GM19099 (cell line): ENCODE data around the gene PTPRZ1.

ENCODE experiments used
- POLR2A ChIP-seq: IDR thresholded peaks from 3 replicates; pipeline ENCODE4 v1.6.1; 2011; ENCODE audit warnings: low read depth; ENCODE audit not compliant: insufficient read length; ENCODE audit errors: extremely low read depth

Gene PTPRZ1

DNA sequence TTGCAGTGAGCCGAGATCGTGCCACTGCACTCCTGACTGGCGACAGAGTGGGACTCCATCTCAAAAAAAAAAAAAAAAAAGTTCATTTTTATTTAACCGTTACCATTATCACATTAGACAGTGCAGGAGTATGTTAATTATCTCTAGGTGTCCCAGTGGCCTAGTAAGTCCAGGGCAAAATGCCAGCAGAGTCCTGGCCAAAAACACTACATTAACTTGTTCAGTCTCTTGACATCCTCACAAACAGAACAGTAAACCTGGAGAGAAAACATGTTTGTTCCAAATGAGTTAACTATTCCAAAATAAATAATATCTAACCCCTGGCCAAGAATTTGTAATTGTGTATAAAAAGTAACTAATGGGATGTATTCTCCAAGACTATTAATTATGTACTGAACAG, 43.2 kb downstream of the PTPRZ1 start:
- no peak for TF ChIP-seq POLR2A

DNA sequence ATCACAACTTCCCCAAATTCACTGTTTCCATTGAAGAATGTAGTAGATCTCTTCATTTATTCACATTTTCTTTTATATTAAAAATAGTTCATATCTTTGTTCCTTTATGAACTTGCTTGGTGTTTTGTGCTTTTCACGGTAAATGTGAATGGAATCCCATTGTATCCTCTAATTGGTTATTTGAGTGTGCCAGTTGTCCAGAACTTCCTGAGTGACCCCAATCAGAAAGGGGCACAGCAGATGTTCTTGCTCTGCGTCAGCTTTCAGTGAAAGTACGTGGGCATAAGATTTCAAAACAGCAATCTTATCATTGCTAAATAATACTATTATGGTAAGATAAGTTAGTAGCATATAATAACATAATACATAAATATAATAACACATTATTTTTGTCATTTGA, 47.0 kb downstream of the PTPRZ1 start:
- TF ChIP-seq POLR2A = no peak

DNA sequence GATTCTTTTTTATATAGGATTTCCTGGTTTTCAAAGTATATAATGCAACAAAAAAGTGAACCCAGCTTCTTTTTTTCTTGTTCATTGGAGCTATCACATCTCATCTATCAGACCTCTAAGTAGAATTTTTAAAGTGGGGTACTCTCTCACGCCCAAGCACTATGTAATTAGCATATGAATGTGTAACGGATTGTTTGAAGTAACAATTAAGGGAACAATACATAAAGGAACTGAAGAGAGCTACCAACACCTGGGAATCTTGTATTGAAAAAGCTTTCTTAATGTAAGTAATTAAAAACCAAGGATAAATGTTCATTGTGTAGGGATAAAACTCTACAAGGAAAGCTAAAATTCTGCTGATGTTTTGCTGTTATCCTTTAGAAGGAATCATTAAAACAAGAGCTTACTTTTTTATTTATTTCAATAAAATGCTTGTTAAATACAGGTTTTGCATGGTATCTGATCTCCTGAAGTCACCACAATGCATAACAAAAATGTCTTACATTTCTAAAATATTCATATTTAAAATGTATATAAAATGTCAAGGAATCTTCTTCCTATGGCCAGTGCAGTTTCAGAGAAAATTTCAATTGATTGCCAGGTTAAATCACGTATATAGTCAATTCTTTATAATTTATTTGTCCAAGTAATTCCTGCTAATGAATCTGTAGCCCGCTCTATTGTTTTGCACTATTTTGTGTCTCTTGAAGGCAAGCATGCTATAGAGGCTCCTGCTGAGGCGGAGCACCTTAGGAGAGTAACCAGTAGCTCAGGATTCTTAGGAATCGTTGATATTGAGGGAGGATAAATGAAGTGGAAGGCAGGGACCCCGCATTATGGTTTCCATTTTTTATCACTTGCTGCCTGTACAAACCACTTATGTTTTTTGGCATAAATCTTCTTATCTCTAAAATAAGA, 51.6 kb downstream of the PTPRZ1 start:
- TF ChIP-seq POLR2A = no peak

DNA sequence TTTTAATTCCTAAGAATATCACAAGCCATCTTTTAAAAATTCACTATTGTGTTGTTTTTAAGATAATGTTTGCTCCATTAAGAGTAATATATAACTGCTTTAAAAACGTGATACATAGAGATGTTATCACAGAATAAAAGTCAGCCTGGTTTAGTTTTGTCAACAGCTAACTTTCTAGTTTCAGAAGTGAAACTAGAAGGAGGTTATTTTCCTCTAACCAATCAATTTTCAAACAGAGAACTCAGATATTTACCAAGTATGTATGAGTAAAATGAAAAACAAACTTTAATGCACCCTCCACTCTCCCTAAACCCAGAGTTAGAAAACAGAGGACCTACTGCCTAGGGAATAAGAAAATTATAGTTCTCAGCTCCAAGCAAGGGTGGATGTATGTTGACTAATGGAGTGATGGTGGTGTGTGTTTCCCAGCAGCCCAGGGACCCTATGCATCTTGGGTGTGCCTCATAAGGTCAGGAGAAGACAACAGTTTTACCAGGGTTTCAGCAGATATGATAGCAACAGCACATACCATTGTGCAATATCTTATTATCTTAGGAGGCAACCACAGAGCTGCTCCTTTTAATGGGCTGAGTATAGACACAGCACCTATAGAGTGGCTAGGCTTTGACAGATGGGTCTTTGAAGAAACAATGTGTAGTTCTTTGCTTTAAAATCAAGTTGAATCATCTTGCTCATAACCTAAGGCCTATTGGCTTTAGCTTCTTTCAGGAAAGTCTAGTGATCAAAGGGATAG, 58.4 kb downstream of the PTPRZ1 start:
- TF ChIP-seq POLR2A = no peak

DNA sequence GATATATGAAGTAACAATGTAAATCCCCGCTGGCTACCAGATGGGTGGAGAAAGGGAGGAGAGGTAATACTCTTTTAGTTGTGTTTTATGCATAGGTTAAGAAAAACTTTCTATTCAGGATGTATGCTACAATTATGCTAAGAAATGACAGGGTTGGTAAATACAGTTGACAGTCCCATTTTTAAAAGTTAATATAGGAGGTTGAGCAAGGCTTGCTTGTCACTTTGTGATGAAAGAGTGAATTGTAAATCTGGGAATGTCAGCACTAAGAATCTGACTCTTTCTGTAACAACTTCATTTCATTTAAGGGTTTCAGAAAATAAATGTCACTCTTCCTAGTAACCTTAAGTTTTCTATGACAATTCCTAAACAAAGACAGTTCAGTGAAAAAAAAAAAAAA, 59.8 kb downstream of the PTPRZ1 start:
- TF ChIP-seq POLR2A = no peak

DNA sequence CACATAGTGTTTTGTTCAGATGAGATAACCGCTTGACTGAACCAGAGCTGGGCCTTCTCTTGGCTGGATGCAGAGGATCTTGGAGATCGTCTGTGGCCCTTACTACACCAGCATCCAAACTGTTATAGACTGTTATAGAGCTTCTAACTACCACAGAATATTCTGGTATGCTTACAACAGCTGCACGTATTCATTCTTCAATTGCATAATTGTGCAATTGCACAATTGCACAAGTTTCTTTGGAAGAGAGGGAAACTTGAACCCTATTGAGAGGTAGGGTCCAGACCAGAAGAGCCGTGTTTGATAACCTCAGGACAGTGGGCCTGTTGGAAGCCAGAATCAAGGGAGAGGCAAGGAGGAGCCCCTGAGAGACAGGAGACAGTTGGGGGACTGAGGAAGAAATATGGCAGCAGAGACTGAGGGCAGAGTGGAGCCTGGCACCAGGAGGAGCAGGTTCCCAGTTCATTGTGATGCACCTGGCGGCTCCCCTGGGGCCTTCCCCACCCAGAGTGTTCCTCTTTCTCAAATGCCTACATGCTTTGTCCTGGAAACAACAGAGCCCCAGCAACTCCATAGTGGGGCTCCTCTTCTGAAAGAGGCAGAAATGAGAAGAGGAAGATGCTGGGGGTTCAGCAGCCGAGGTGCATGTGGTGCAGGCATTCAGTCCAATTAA, 64.1 kb downstream of the PTPRZ1 start:
- TF ChIP-seq POLR2A = no peak

DNA sequence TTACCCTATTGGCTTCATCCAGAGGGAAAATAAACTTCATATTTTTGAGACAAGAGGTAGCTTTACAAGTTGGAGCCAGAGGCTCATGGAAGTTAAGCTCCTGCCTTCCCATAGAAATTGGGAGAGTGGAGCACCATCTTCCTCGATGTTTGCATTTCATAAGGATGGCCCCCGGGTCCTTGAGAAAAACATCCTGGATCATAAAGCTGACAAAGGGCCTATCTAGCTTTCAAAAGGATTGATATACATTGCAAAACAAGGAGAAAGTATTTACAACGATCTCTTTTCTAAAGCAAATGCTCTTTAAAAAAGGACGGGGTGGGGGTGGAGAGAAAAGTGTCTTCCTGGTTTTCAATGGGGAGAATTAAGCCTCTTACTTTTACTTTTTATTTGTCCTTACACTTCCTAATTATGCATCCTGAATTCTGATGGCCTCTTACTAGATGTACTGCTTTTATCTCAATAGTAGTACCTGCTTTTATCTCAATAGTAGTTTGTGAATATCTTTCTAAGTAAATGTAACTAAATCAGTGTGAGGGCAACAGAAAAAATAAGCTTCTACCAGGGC, 65.6 kb downstream of the PTPRZ1 start:
- TF ChIP-seq POLR2A = no peak

DNA sequence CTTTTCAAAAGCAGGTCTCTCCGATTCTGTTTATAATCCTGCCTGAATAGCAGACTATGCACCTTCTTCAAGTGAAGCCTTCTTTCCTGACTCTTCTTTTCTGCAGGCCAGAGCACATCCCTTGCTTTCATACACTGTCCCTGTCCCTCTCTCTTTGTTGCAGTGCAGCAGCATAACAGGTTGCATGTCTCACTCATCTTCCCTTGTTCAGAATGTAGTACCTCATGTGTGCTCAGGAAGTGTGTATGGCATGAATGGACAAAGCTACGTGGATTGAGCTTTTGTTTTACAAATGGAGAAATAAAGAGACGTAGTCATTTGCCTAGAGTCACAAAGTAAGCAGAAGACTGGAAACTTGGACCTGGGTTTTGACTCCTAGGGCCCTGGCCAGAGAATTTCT, 68.0 kb downstream of the PTPRZ1 start:
- no peak for TF ChIP-seq POLR2A

DNA sequence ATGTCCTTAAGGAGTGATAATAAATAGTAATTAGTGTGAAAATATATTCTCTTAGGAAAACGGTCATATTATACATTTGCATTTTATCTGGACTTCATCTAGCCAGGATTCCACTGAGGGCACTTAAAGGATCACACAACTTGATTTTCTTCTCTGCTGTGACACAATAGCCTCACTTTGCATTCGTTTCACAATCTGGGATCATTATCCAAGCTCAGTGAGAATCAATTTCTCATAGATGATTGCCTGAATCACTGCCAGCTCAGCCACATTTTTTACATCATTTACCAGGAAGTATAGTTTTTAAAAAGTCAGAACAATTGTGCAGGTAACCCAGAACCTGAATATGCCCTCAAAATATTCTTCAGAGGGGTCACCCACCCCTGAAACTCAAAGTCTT, 68.9 kb downstream of the PTPRZ1 start:
- no peak for TF ChIP-seq POLR2A

DNA sequence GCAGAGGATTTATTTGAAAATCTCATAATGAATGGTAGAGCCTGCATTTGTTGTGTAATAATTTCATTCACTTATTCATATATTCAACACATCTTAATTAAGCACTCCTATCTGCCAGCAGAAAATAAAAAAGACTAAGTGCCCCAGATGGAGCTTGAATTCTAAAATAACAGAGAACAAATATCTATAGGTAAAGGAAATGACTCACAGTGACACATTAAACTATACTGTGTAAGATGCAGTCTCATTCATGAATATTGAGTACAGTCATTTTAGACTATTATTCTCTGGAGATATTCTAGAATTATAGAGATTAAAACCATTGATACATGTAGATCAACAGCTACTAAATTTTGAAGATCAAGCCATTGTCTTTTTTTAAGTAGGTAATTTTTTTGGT, 72.1 kb downstream of the PTPRZ1 start:
- TF ChIP-seq POLR2A = no peak

DNA sequence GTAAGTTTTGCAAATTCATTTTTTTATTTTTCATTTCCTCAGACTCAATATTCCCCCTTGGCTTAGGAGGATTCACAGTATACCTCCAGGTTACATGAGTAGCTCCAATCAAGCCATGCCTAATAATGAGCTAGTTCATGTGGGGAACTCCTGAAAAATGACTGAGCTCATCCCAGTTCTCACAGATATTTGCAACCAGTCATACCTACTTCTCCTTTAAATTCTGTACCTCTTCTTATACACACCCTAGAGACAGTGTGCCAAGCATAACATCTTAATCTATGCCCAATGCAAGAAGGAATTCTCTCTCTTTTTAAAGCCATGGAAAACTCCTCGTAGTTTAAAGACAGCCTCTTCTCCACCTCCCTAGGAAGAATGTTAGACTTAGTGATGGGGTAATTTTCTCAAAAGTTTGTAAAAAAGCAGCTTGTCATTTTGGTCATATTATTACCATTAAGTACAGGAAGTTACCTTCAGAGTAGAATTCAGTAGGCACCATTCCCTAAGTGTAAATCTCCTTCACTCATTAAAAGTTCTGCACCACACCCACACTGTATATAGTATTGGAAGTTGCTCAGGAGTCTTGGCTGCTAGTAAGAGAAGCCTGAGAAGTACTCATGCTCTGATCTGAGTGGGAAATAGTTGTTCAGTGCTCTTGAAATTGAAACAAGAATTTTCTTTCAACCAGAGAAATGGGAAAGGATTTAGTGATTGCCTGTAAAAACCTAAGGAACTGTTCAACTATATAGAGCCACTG, 72.7 kb downstream of the PTPRZ1 start:
- no peak for TF ChIP-seq POLR2A

DNA sequence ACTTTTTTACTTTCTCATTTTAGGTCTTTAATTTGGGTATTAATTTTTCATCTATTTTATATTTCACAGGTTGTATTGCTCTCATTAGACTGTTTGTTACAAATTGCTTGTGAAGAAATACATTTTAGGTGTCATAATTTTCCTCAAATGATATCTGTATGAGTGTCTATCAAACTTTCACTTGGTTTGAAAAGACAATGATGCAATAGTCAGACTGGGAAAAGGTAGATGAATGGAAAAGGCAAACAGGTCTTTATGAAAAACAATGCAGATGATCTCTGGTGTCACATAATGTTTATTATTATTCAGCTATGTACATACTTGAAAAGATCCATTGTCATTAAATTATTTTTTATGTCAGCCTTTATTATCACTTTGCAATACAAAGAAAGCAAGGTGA, 80.2 kb downstream of the PTPRZ1 start:
- TF ChIP-seq POLR2A = no peak

DNA sequence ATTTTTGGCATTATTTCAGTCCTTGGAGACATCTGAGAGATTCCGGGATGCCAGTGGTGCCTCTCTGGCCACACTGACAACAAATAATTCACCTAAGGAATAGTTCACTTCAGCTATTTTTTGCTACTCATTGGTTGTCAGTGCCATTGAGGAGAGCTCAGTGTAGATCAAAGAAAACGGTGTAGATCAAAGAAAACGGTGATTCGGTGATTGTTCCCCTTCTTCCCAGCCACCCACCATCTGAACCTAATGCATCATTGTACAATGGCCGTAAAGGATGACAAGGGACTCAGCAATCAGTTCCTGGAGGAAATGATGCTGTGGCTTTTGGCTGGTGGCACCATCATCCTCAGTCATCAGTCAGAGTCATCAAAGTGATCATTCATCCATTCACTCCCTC, 80.6 kb downstream of the PTPRZ1 start:
- no peak for TF ChIP-seq POLR2A

DNA sequence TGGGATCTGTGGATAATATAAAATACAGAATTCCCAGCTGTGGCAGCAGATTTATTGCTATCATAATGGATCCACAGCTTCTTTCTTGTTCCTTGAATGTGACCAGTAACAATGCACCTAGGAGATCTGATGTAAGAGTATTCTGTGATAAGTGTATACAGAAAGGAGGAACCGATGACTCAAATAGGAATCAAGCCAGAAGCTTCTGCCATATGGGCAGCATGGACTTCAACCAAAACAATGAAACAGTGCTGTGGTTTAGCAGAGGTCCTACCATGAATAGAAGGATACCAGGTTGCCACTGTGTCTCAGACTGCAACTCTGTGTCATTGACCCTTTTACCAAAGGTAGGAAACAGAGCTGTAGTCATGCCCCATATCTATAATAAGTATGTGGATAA, 81.8 kb downstream of the PTPRZ1 start:
- no peak for TF ChIP-seq POLR2A
